AG09309 (cell line): ENCODE measurements around the gene ATP10A.

Experiments
- DNase-seq: peaks from one replicate; pipeline ENCODE4 v3.0.0-alpha.2; 2010; ENCODE audit warnings: low read depth
- H3K4me3 ChIP-seq: 2 replicates; pipeline ENCODE4 v1.5.1; 2011; ENCODE audit warnings: mild to moderate bottlenecking, low read depth, low read length, moderate library complexity; ENCODE audit not compliant: control insufficient read depth
- TF ChIP-seq, protein P1 (sequence below): IDR thresholded peaks from 2 replicates; pipeline ENCODE4 v1.5.1; 2011; ENCODE audit warnings: mild to moderate bottlenecking, low read depth, low read length, inconsistent platforms; ENCODE audit not compliant: insufficient read depth, control insufficient read depth; ENCODE audit errors: missing control alignments

ATP10A gene

DNA sequence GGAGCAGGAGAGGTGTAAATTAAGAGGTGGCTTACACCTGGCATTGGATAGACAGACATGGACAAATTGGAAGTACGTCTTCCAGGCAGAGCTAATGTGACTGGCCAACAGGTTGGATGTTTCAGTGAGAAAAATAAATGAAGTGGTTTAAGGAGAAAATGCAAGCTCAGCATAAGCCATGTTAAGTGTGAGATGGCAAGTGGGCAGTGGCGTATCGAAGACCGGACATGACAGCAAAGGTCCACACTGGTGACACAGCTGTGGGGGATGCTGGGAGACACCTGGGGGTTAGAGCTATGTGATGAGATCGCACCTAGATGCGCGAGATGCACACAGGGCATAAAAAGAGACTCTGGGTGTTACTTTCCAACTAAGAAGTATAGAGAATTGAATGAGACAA is 3.7 kb upstream of the ATP10A start:
- TF ChIP-seq, protein P1, sequence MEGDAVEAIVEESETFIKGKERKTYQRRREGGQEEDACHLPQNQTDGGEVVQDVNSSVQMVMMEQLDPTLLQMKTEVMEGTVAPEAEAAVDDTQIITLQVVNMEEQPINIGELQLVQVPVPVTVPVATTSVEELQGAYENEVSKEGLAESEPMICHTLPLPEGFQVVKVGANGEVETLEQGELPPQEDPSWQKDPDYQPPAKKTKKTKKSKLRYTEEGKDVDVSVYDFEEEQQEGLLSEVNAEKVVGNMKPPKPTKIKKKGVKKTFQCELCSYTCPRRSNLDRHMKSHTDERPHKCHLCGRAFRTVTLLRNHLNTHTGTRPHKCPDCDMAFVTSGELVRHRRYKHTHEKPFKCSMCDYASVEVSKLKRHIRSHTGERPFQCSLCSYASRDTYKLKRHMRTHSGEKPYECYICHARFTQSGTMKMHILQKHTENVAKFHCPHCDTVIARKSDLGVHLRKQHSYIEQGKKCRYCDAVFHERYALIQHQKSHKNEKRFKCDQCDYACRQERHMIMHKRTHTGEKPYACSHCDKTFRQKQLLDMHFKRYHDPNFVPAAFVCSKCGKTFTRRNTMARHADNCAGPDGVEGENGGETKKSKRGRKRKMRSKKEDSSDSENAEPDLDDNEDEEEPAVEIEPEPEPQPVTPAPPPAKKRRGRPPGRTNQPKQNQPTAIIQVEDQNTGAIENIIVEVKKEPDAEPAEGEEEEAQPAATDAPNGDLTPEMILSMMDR: no peak
- H3K4me3 ChIP-seq: no peak overlapping the region
- no peak for DNase-seq

DNA sequence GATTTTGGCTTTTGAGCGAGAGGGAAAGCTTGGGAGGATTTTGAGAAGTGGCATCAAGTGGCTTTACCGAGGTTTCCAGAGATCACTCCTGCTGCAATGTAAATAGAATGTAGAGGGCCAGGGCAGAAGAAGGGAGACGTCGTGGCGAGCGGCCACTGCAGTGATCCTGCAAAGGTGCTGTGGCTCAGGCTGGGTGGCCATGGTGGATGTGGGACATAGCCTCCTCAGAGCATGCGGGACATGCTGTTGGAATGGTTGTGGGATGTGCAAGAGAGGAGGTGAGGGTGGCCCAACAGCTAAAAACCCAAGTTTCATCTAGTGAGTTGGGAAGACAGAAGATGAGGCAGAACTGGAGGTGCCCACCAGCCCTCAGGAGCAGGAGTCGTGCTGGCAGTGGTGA is 3.1 kb upstream of the ATP10A start:
- no peak overlapping the region for H3K4me3 ChIP-seq
- DNase-seq: no peak
- TF ChIP-seq, protein P1: no peak

DNA sequence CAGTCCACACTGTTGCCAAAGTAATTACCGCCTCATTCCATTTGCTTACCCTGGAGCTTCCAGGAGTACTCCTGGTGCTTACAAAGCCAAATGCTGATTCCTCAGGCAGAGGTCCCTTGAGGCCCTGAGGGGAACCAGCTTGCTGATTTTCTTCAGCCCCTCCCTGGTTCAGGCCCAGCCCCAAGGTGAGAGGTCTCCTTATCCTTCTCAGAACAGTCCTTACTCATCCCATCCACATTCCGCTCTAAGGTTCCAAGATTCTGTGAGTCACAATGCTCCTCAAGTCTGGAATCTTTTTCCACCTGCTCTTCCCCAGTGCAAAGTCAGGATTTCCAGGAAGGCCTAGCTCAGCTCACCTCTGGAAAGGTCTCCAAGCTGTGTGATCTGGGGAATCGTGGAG is 1.8 kb upstream of the ATP10A start:
- TF ChIP-seq, protein P1: no peak
- DNase-seq: no peak

GRCh38 chr15:25863968-25864580 is 947 bp upstream of the ATP10A start:
- DNase-seq: no peak
- H3K4me3 ChIP-seq: peak overlapping the region; percentile 85
- TF ChIP-seq, protein P1: no peak

More for the DNA sequence above, 1.8 kb upstream of the ATP10A start:
- no peak overlapping the region for H3K4me3 ChIP-seq

DNA sequence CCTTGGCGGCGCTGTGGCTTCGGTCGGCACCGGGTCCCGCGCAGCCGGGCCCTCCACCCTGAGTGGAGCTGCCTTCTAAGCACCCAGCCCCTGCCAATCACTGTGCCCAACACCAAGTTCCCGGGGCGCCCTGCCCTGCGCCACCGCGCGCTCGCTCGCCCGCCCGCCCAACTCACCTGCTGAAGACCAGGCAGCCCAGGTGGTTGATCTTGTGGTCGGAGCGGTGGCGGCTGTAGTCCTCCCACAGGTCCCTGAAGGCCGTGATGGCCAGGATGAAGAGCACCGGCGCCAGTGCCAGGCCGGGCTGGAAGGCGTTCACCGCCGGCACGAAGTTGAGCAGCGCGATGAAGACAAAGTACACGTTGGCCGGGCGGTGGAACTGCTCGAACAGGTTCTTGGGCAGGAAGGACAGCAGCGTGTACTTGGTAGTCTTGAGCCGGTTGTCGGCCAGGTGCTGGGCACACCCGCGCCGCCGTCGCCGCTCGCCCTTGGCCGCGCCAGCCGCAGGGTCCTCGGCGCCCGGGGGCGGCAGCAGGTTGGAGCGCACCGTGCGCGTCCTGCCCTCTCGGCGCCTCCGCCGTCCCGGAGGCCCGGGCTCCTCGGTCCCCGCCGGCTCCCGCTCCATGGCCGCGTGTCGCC is 536 bp downstream of the ATP10A start:
- TF ChIP-seq, protein P1: no peak
- DNase-seq: no peak
- H3K4me3 ChIP-seq: peak overlapping the region; percentile 85

- H3K4me3 ChIP-seq: peak overlapping the region; percentile 85
- TF ChIP-seq, protein P1: no peak
- DNase-seq: no peak
These were observed 1.1 kb downstream of the ATP10A start for GRCh38 chr15:25862071-25862471.
